ENCODE data around the gene COMT. TPM values are rescaled to one million over a fixed set of nuclear protein-coding genes. Genes with fewer than 3 reads are reported as not detected.
A peak's percentile ranks its signal among the peaks of the same experiment; 100 is the strongest.

The COMT gene
- total and polyA plus RNA-seq, 9 of the 15 experiments (the other 6 are each of a cell fraction or from before 2014, with no cell fraction given) = 12.5 to 351 (median 155) TPM

DNA sequence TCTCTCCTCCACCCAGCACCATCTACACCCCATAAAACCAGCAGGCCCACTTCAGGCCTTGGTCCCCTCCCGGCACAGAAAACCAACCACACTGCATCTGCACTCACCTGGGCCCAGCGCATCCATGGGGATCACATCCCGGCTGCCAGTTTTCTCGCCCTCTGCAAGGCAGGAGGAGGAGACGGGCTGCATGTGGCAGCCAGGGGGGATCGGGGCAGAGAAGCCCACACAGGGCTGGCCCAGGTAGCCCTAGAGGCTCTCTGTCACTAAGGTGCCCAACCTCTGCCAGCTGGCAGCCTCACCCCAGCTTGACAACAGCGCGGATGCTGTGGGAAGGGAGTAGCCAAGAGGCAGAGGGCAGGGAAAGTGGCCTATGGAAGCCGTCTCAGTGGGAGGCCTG lies 30.7 kb downstream of the COMT start (continued):
- TF ChIP-seq, protein P1, sequence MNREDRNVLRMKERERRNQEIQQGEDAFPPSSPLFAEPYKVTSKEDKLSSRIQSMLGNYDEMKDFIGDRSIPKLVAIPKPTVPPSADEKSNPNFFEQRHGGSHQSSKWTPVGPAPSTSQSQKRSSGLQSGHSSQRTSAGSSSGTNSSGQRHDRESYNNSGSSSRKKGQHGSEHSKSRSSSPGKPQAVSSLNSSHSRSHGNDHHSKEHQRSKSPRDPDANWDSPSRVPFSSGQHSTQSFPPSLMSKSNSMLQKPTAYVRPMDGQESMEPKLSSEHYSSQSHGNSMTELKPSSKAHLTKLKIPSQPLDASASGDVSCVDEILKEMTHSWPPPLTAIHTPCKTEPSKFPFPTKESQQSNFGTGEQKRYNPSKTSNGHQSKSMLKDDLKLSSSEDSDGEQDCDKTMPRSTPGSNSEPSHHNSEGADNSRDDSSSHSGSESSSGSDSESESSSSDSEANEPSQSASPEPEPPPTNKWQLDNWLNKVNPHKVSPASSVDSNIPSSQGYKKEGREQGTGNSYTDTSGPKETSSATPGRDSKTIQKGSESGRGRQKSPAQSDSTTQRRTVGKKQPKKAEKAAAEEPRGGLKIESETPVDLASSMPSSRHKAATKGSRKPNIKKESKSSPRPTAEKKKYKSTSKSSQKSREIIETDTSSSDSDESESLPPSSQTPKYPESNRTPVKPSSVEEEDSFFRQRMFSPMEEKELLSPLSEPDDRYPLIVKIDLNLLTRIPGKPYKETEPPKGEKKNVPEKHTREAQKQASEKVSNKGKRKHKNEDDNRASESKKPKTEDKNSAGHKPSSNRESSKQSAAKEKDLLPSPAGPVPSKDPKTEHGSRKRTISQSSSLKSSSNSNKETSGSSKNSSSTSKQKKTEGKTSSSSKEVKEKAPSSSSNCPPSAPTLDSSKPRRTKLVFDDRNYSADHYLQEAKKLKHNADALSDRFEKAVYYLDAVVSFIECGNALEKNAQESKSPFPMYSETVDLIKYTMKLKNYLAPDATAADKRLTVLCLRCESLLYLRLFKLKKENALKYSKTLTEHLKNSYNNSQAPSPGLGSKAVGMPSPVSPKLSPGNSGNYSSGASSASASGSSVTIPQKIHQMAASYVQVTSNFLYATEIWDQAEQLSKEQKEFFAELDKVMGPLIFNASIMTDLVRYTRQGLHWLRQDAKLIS (CRISPR knock-in tag; IDR thresholded peaks at IDR 0.05) = no peak
- no peak for TF ChIP-seq SMC3 (conservative IDR thresholded peaks at IDR 0.05; ENCODE audit: insufficient read depth, low read depth, low read length)
- no peak for TF ChIP-seq ZFX (CRISPR knock-in tag; IDR thresholded peaks at IDR 0.05)
- no peak for TF ChIP-seq ZNF134 (CRISPR knock-in tag; conservative IDR thresholded peaks at IDR 0.05)
- TF ChIP-seq TEAD4 (IDR thresholded peaks at IDR 0.05; ENCODE audit: low read length) = no peak
- TF ChIP-seq TEAD4 (CRISPR knock-in tag; IDR thresholded peaks at IDR 0.05; ENCODE audit: borderline replicate concordance) = no peak
- TF ChIP-seq HDAC8 (tag; IDR thresholded peaks at IDR 0.05) = no peak
- no peak for TF ChIP-seq ZNF197 (CRISPR knock-in tag; IDR thresholded peaks at IDR 0.05; ENCODE audit: low read depth)
- TF ChIP-seq HOXB6 (CRISPR knock-in tag; IDR thresholded peaks at IDR 0.05; ENCODE audit: borderline replicate concordance) = no peak
- TF ChIP-seq KDM1A (IDR thresholded peaks at IDR 0.05) = no peak
- no peak for TF ChIP-seq NCOA4 (IDR thresholded peaks at IDR 0.05; ENCODE audit: partially characterized antibody)
- TF ChIP-seq, protein P2, sequence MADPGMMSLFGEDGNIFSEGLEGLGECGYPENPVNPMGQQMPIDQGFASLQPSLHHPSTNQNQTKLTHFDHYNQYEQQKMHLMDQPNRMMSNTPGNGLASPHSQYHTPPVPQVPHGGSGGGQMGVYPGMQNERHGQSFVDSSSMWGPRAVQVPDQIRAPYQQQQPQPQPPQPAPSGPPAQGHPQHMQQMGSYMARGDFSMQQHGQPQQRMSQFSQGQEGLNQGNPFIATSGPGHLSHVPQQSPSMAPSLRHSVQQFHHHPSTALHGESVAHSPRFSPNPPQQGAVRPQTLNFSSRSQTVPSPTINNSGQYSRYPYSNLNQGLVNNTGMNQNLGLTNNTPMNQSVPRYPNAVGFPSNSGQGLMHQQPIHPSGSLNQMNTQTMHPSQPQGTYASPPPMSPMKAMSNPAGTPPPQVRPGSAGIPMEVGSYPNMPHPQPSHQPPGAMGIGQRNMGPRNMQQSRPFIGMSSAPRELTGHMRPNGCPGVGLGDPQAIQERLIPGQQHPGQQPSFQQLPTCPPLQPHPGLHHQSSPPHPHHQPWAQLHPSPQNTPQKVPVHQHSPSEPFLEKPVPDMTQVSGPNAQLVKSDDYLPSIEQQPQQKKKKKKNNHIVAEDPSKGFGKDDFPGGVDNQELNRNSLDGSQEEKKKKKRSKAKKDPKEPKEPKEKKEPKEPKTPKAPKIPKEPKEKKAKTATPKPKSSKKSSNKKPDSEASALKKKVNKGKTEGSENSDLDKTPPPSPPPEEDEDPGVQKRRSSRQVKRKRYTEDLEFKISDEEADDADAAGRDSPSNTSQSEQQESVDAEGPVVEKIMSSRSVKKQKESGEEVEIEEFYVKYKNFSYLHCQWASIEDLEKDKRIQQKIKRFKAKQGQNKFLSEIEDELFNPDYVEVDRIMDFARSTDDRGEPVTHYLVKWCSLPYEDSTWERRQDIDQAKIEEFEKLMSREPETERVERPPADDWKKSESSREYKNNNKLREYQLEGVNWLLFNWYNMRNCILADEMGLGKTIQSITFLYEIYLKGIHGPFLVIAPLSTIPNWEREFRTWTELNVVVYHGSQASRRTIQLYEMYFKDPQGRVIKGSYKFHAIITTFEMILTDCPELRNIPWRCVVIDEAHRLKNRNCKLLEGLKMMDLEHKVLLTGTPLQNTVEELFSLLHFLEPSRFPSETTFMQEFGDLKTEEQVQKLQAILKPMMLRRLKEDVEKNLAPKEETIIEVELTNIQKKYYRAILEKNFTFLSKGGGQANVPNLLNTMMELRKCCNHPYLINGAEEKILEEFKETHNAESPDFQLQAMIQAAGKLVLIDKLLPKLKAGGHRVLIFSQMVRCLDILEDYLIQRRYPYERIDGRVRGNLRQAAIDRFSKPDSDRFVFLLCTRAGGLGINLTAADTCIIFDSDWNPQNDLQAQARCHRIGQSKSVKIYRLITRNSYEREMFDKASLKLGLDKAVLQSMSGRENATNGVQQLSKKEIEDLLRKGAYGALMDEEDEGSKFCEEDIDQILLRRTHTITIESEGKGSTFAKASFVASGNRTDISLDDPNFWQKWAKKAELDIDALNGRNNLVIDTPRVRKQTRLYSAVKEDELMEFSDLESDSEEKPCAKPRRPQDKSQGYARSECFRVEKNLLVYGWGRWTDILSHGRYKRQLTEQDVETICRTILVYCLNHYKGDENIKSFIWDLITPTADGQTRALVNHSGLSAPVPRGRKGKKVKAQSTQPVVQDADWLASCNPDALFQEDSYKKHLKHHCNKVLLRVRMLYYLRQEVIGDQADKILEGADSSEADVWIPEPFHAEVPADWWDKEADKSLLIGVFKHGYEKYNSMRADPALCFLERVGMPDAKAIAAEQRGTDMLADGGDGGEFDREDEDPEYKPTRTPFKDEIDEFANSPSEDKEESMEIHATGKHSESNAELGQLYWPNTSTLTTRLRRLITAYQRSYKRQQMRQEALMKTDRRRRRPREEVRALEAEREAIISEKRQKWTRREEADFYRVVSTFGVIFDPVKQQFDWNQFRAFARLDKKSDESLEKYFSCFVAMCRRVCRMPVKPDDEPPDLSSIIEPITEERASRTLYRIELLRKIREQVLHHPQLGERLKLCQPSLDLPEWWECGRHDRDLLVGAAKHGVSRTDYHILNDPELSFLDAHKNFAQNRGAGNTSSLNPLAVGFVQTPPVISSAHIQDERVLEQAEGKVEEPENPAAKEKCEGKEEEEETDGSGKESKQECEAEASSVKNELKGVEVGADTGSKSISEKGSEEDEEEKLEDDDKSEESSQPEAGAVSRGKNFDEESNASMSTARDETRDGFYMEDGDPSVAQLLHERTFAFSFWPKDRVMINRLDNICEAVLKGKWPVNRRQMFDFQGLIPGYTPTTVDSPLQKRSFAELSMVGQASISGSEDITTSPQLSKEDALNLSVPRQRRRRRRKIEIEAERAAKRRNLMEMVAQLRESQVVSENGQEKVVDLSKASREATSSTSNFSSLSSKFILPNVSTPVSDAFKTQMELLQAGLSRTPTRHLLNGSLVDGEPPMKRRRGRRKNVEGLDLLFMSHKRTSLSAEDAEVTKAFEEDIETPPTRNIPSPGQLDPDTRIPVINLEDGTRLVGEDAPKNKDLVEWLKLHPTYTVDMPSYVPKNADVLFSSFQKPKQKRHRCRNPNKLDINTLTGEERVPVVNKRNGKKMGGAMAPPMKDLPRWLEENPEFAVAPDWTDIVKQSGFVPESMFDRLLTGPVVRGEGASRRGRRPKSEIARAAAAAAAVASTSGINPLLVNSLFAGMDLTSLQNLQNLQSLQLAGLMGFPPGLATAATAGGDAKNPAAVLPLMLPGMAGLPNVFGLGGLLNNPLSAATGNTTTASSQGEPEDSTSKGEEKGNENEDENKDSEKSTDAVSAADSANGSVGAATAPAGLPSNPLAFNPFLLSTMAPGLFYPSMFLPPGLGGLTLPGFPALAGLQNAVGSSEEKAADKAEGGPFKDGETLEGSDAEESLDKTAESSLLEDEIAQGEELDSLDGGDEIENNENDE (IDR thresholded peaks at IDR 0.05; ENCODE audit: low read depth, low read length) = peak; percentile 31
- no peak for TF ChIP-seq SMARCE1 (IDR thresholded peaks at IDR 0.05)
- TF ChIP-seq HDGF (IDR thresholded peaks at IDR 0.05) = no peak
- no peak for TF ChIP-seq STAT5B (CRISPR knock-in tag; IDR thresholded peaks at IDR 0.05)
- no peak for TF ChIP-seq KDM2B (CRISPR knock-in tag; IDR thresholded peaks at IDR 0.05)
